Lower lobe of right lung (tissue), 2 donors: Measurements from ENCODE around the gene BUD31. TPM values are rescaled to one million over a fixed set of nuclear protein-coding genes. Genes with fewer than 3 reads are reported as not detected.

ENCODE experiments used
- ATAC-seq, 2 donors: fragments of 200-7000 bp; cut with Tn5 transposase; one replicate each; pipeline ENCODE4 v1.9.1; 2020 to 2022; ENCODE audit warnings: mild to moderate bottlenecking in 2 of 2, moderate library complexity in 2 of 2
- DNase-seq: peaks from one replicate; pipeline ENCODE4 v3.0.0-alpha.2; 2020
- H3K27ac ChIP-seq: fragments of 200-600 bp; one replicate; pipeline ENCODE4 v1.8.0; 2022
- H3K27me3 ChIP-seq: fragments of 200-600 bp; one replicate; pipeline ENCODE4 v1.8.0; 2022; ENCODE audit warnings: low read depth
- H3K36me3 ChIP-seq: fragments of 200-600 bp; one replicate; pipeline ENCODE4 v1.8.0; 2022; ENCODE audit warnings: mild to moderate bottlenecking
- H3K4me1 ChIP-seq: fragments of 200-600 bp; one replicate; pipeline ENCODE4 v1.8.0; 2022
- H3K4me3 ChIP-seq: fragments of 200-600 bp; one replicate; pipeline ENCODE4 v1.8.0; 2022; ENCODE audit warnings: mild to moderate bottlenecking
- H3K9me3 ChIP-seq: fragments of 200-600 bp; one replicate; pipeline ENCODE4 v1.8.0; 2022
- intact Hi-C: fragments of 100-400 bp; cut with DNase I; formaldehyde crosslinking; loops from one replicate; pipeline ENCODE4 v1.11.0; 2022
- total RNA-seq: library from RNA; stranded (reverse); fragmentation: NEBNext Ultra II Directional; extraction: Animal tissue kit (Norgen Biotek cat#: 25700); gene quantifications from one replicate; pipeline ENCODE4 v1.2.1, GENCODE V29; 2021
- TF ChIP-seq, protein P1 (sequence below): fragments of 200-600 bp; IDR thresholded peaks from one replicate; pipeline ENCODE4 v1.8.0; 2022; ENCODE audit warnings: antibody characterized with exemption, mild to moderate bottlenecking
- donor health status: DM: no; HTN: yes; CAD: no; lungs with severe emphysema.

Gene BUD31
- total RNA-seq, 1 donor from 2014 or later: 64.2 TPM

DNA sequence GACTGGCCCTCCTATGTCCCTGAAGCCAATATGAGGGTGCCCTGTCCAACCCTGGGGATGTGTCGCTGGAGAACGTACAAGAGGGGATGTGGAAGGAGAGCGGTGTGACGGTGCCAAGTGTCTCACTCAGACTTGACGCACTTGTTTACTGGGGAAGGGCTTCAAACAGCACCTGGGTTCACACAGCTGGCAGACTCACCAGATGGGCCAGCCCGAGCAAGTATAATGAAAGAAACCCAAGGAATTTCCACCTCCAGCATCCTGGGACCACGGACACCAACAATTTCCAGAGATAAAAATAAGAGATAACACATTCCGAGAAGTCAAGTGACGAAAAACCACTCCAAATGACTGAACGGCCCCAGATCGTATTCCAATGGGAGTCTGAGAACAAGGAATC lies 51.9 kb downstream of the BUD31 start:
- ATAC-seq: no peak
- intact Hi-C loops: no loop called here
- H3K4me1 ChIP-seq: peaks cover 31% of the 10 kb centered on the region

DNA sequence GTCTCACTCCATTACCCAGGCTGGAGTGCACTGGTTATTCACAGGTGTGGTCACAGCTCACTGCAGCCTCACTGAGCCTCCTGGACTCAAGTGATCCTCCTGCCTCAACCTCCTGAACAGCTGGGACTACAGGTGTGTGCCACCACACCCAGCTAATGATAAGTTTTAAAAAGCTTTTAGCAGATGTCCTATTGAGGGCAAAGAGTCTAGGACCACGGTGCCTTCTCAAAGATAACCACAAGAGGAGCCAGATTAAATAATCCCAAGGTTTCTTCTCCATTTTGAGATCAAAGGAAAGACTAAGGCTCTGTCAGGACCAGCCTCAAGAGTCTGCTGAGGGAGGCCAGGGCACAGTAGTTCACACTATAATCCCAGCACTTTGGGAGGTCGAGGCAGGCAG lies 52.5 kb downstream of the BUD31 start:
- Histone ChIP-seq H3K4me1 (peaks cover 32% of the 10 kb centered on the region), H3K9me3 (no peaks in the 10 kb centered on the region), H3K36me3 (peaks cover 56% of the 10 kb centered on the region), H3K27me3 (no peaks in the 10 kb centered on the region), H3K4me3 (no peak overlapping the region), H3K27ac (no peak overlapping the region)
- TF ChIP-seq, protein P1, sequence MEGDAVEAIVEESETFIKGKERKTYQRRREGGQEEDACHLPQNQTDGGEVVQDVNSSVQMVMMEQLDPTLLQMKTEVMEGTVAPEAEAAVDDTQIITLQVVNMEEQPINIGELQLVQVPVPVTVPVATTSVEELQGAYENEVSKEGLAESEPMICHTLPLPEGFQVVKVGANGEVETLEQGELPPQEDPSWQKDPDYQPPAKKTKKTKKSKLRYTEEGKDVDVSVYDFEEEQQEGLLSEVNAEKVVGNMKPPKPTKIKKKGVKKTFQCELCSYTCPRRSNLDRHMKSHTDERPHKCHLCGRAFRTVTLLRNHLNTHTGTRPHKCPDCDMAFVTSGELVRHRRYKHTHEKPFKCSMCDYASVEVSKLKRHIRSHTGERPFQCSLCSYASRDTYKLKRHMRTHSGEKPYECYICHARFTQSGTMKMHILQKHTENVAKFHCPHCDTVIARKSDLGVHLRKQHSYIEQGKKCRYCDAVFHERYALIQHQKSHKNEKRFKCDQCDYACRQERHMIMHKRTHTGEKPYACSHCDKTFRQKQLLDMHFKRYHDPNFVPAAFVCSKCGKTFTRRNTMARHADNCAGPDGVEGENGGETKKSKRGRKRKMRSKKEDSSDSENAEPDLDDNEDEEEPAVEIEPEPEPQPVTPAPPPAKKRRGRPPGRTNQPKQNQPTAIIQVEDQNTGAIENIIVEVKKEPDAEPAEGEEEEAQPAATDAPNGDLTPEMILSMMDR: no peak
- intact Hi-C loops: no loop called here
- no peak for DNase-seq
- no peak for ATAC-seq

More for the DNA sequence above, 51.9 kb downstream of the BUD31 start:
- Histone ChIP-seq H3K27ac (no peak overlapping the region), H3K9me3 (no peaks in the 10 kb centered on the region), H3K36me3 (peaks cover 62% of the 10 kb centered on the region), H3K4me3 (no peak overlapping the region), H3K27me3 (no peaks in the 10 kb centered on the region)
- DNase-seq: no peak
- TF ChIP-seq, protein P1: no peak

DNA sequence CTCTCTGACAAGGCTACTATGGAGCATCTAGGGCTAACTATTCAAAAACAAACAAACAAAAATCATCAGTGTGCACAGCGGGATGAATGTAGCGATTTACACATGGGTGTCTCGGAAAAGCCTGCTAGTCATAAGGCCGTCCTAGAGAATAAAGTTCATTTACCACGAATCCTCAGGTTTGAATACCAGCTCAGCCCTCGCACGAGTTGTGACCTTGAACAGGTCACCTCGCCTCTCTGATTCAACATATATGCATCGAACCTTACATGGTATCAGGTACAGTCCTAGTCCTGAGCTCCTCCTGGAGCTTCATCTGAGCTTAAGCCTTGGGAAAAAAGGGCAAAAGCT lies 56.6 kb downstream of the BUD31 start:
- peak in 1 of 2 donors; percentile 13 for ATAC-seq
- H3K9me3 ChIP-seq: no peaks in the 10 kb centered on the region
- H3K27me3 ChIP-seq: no peaks in the 10 kb centered on the region
- H3K36me3 ChIP-seq: peaks cover 14% of the 10 kb centered on the region
- TF ChIP-seq, protein P1: no peak
- no peak for DNase-seq
- H3K4me3 ChIP-seq: peak overlapping the region; percentile 99
- H3K27ac ChIP-seq: peak overlapping the region; percentile 92
- intact Hi-C loops: no loop called here
- H3K4me1 ChIP-seq: peaks cover 32% of the 10 kb centered on the region

DNA sequence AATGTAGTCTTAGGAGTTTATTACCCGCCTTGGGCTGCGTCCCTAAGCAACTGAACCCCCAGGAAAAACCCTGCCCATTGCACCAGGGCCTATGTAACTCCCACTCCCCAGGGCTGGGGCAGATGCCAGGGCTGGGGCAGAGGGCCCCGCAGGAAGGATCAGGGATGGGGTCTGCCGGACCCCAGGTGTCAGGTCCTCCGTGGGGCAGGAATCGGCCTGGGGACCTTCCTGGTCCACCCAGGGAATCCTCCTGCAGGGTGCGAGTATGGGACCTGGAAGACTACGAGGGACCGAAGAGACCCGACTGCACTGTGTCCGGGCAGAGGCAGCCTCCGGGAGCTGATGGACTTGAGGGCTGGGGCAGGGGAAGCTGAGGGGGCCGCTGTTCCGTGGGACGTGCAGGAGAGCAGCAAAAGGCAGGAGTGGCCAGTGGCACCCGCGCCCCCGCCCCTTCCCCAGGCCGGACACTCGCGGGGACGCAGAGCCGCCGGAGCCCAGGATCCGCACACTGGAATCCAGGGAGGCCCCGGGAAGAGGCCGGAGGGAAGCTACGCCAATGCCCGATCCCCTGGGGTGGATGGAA lies 59.7 kb downstream of the BUD31 start:
- H3K27me3 ChIP-seq: no peaks in the 10 kb centered on the region
- no peak for ATAC-seq
- no peak overlapping the region for H3K27ac ChIP-seq
- peak; percentile 49 for DNase-seq
- no peak overlapping the region for H3K4me3 ChIP-seq
- TF ChIP-seq, protein P1: no peak
- peaks cover 8% of the 10 kb centered on the region for H3K36me3 ChIP-seq
- intact Hi-C loops: no loop called here
- peaks cover 34% of the 10 kb centered on the region for H3K4me1 ChIP-seq
- no peaks in the 10 kb centered on the region for H3K9me3 ChIP-seq

Other genes starting within 250 kb of the BUD31 start
- gene KPNA7, start 200.9 kb upstream of the BUD31 start, total RNA-seq: 0.71 TPM
- not detected for gene MYH16, start 136.1 kb upstream of the BUD31 start, total RNA-seq
- gene ARPC1A, start 83.1 kb upstream of the BUD31 start, total RNA-seq: 109 TPM
- gene ARPC1B, start 34.2 kb upstream of the BUD31 start, total RNA-seq: 236 TPM
- gene PDAP1, start 372 bp upstream of the BUD31 start, total RNA-seq: 61.6 TPM
- gene PTCD1, start 29.8 kb downstream of the BUD31 start, total RNA-seq: 6.8 TPM
- 26.8 TPM for gene CPSF4, start 30.0 kb downstream of the BUD31 start, total RNA-seq
- 210 TPM for gene ATP5MF, start 57.2 kb downstream of the BUD31 start, total RNA-seq
- 11.1 TPM for gene ZNF789, start 63.9 kb downstream of the BUD31 start, total RNA-seq
- gene ZNF394, start 91.3 kb downstream of the BUD31 start, total RNA-seq: 32.9 TPM
- gene ZKSCAN5, start 95.7 kb downstream of the BUD31 start, total RNA-seq: 6.2 TPM
- 6.7 TPM for gene FAM200A, start 143.1 kb downstream of the BUD31 start, total RNA-seq
- 71.6 TPM for gene ZNF655, start 149.7 kb downstream of the BUD31 start, total RNA-seq
- 0.30 TPM for gene TMEM225B, start 189.3 kb downstream of the BUD31 start, total RNA-seq
- 16.5 TPM for gene ZSCAN25, start 208.0 kb downstream of the BUD31 start, total RNA-seq